GM18909 (cell line): Measurements from ENCODE around the gene NT5C2.
"Not testable (repeated sequence)": the region's sequence is repeated elsewhere in the genome, so short reads cannot be mapped to it uniquely, and the experiment has no call there.

Source experiments
- ATAC-seq: cut with Tn5 transposase; IDR thresholded peaks from one replicate; pipeline ENCODE4 v1.9.1; 2021; ENCODE audit warnings: mild to moderate bottlenecking; ENCODE audit not compliant: unreplicated experiment, poor library complexity

NT5C2 gene

GRCh38 chr10:103168438-103168837 is 24.6 kb downstream of the NT5C2 start:
- no peak for ATAC-seq

- not testable (repeated sequence) for ATAC-seq
Measured at GRCh38 chr10:103167554-103167953, 25.5 kb downstream of the NT5C2 start.

- no peak for ATAC-seq
Measured at GRCh38 chr10:103166523-103166922, 26.5 kb downstream of the NT5C2 start.

- not testable (repeated sequence) for ATAC-seq
Measured at GRCh38 chr10:103163766-103164403, 29.2 kb downstream of the NT5C2 start.

GRCh38 chr10:103157246-103157645 is 35.8 kb downstream of the NT5C2 start:
- ATAC-seq: no peak

GRCh38 chr10:103155471-103156085 is 37.5 kb downstream of the NT5C2 start:
- no peak for ATAC-seq

- no peak for ATAC-seq
Measured at GRCh38 chr10:103154521-103155299, 38.4 kb downstream of the NT5C2 start.

GRCh38 chr10:103153302-103154197 is 39.5 kb downstream of the NT5C2 start:
- no peak for ATAC-seq

- ATAC-seq: no peak
Measured at GRCh38 chr10:103149991-103150622, 43.0 kb downstream of the NT5C2 start.

- no peak for ATAC-seq
Measured at GRCh38 chr10:103147645-103148044, 45.4 kb downstream of the NT5C2 start.

GRCh38 chr10:103145860-103146466 is 47.1 kb downstream of the NT5C2 start:
- no peak for ATAC-seq

- no peak for ATAC-seq
Measured at GRCh38 chr10:103145046-103145445, 48.0 kb downstream of the NT5C2 start.

GRCh38 chr10:103144041-103144440 is 49.0 kb downstream of the NT5C2 start:
- ATAC-seq: no peak

- not testable (repeated sequence) for ATAC-seq
Measured at GRCh38 chr10:103143641-103144040, 49.4 kb downstream of the NT5C2 start.

- no peak for ATAC-seq
Measured at GRCh38 chr10:103141950-103142349, 51.1 kb downstream of the NT5C2 start.

GRCh38 chr10:103140469-103140868 is 52.6 kb downstream of the NT5C2 start:
- ATAC-seq: no peak

GRCh38 chr10:103139803-103140202 is 53.3 kb downstream of the NT5C2 start:
- ATAC-seq: no peak

GRCh38 chr10:103135168-103135567 is 57.9 kb downstream of the NT5C2 start:
- ATAC-seq: not testable (repeated sequence)

- no peak for ATAC-seq
Measured at GRCh38 chr10:103130910-103131309, 62.2 kb downstream of the NT5C2 start.
